DOHH2 (cell line): Measurements from ENCODE around the gene GPR62.

Experiments
- H3F3A ChIP-seq: fragments of 200-600 bp; sonication (generic), shearing (Covaris generic); 2 replicates; pipeline ENCODE4 v1.6.0; 2016; ENCODE audit warnings: antibody characterized with exemption, mild to moderate bottlenecking; ENCODE audit not compliant: control insufficient read depth, insufficient read depth
- H3K27ac ChIP-seq: fragments of 200-600 bp; sonication (generic); 2 replicates; pipeline ENCODE4 v1.5.1; 2014; ENCODE audit warnings: low read depth, mild to moderate bottlenecking, low read length, moderate library complexity
- H3K27me3 ChIP-seq: fragments of 200-600 bp; sonication (generic); 2 replicates; pipeline ENCODE4 v1.6.1; 2014; ENCODE audit warnings: mild to moderate bottlenecking, low read length, mixed read lengths; ENCODE audit not compliant: control insufficient read depth
- H3K36me3 ChIP-seq: fragments of 200-600 bp; sonication (generic); 2 replicates; pipeline ENCODE4 v1.6.1; 2014; ENCODE audit warnings: mild to moderate bottlenecking, low read length, moderate library complexity, mixed read lengths; ENCODE audit not compliant: control insufficient read depth
- H3K4me1 ChIP-seq: fragments of 200-600 bp; sonication (generic); 2 replicates; pipeline ENCODE4 v1.6.1; 2014; ENCODE audit warnings: mild to moderate bottlenecking, low read length, mixed read lengths; ENCODE audit not compliant: control insufficient read depth
- H3K4me2 ChIP-seq: fragments of 200-600 bp; sonication (generic); 2 replicates; pipeline ENCODE4 v1.6.0; 2014; ENCODE audit warnings: mild to moderate bottlenecking, low read length, moderate library complexity
- H3K4me3 ChIP-seq: fragments of 200-600 bp; sonication (generic); 2 replicates; pipeline ENCODE4 v1.5.1; 2014; ENCODE audit warnings: mild to moderate bottlenecking, low read length, mixed read lengths
- H3K79me2 ChIP-seq: fragments of 200-600 bp; sonication (generic); 2 replicates; pipeline ENCODE4 v1.6.1; 2014; ENCODE audit warnings: mild to moderate bottlenecking, low read length, mixed read lengths; ENCODE audit not compliant: control insufficient read depth
- H3K9me2 ChIP-seq: fragments of 200-600 bp; sonication (generic); replicated peaks from 2 replicates; pipeline ENCODE4 v1.6.1; 2014; ENCODE audit warnings: mild to moderate bottlenecking, low read length, mixed read lengths; ENCODE audit not compliant: control insufficient read depth
- H3K9me3 ChIP-seq: fragments of 200-600 bp; sonication (generic); 2 replicates; pipeline ENCODE4 v1.6.1; 2014; ENCODE audit warnings: antibody characterized with exemption, low read length, mixed read lengths; ENCODE audit not compliant: control insufficient read depth, insufficient read depth
- H4K20me1 ChIP-seq: fragments of 200-600 bp; sonication (generic); 2 replicates; pipeline ENCODE4 v1.6.0; 2014; ENCODE audit warnings: low read depth, mild to moderate bottlenecking, antibody characterized with exemption, low read length, moderate library complexity; ENCODE audit not compliant: control insufficient read depth, insufficient read depth
- CTCF ChIP-seq: fragments of 200-600 bp; sonication (generic); IDR thresholded peaks from one replicate; pipeline ENCODE4 v1.5.1; 2014; ENCODE audit warnings: antibody characterized with exemption, mild to moderate bottlenecking, low read depth, low read length; ENCODE audit not compliant: poor library complexity, severe bottlenecking
- EZH2phosphoT487 ChIP-seq: fragments of 200-600 bp; sonication (generic); IDR thresholded peaks from 2 replicates; pipeline ENCODE4 v1.6.1; 2017; ENCODE audit warnings: borderline replicate concordance, mild to moderate bottlenecking, antibody characterized with exemption, low read length, moderate library complexity, mixed read lengths

Gene GPR62

GRCh38 chr3:51932471-51933370 is 22.5 kb upstream of the GPR62 start:
- H3K27ac ChIP-seq: no peak overlapping the region
- H3K79me2 ChIP-seq: no peaks in the 10 kb centered on the region
- H3K27me3 ChIP-seq: no peaks in the 10 kb centered on the region
- no peaks in the 10 kb centered on the region; the same call in 1 of the 2 replicates for H4K20me1 ChIP-seq
- peaks cover 46% of the 10 kb centered on the region for H3K36me3 ChIP-seq
- no peak overlapping the region for H3K4me3 ChIP-seq
- no peaks in the 10 kb centered on the region for H3F3A ChIP-seq
- no peaks in the 10 kb centered on the region for H3K9me2 ChIP-seq
- no peaks in the 10 kb centered on the region for H3K9me3 ChIP-seq
- no peak overlapping the region for H3K4me2 ChIP-seq
- H3K4me1 ChIP-seq: no peaks in the 10 kb centered on the region
- TF ChIP-seq CTCF (no peak), EZH2phosphoT487 (no peak)

- Histone ChIP-seq H3K4me2 (no peak overlapping the region), H3K79me2 (peaks cover 7% of the 10 kb centered on the region), H3K27ac (no peak overlapping the region), H3K4me3 (no peak overlapping the region), H3K4me1 (no peaks in the 10 kb centered on the region), H3K9me3 (no peaks in the 10 kb centered on the region), H3K9me2 (no peaks in the 10 kb centered on the region), H3K36me3 (peaks cover 53% of the 10 kb centered on the region), H3F3A (no peaks in the 10 kb centered on the region), H3K27me3 (no peaks in the 10 kb centered on the region), H4K20me1 (no peaks in the 10 kb centered on the region; the same call in 1 of the 2 replicates)
- TF ChIP-seq EZH2phosphoT487: no peak
- no peak for TF ChIP-seq CTCF
Observed at GRCh38 chr3:51933471-51934138, 21.6 kb upstream of the GPR62 start.

- TF ChIP-seq EZH2phosphoT487 (no peak), CTCF (no peak)
- Histone ChIP-seq H3K4me2 (no peak overlapping the region), H3K27me3 (no peaks in the 10 kb centered on the region), H3K4me1 (peaks cover 3% of the 10 kb centered on the region), H3K9me3 (no peaks in the 10 kb centered on the region), H4K20me1 (no peaks in the 10 kb centered on the region; the same call in 1 of the 2 replicates), H3K36me3 (peaks cover 59% of the 10 kb centered on the region), H3K9me2 (no peaks in the 10 kb centered on the region), H3K27ac (no peak overlapping the region), H3K4me3 (no peak overlapping the region), H3F3A (no peaks in the 10 kb centered on the region), H3K79me2 (peaks cover 14% of the 10 kb centered on the region)
Observed at GRCh38 chr3:51934139-51934850, 20.9 kb upstream of the GPR62 start.
